Karpas-422 (cell line): ENCODE results near the gene ITGB7. TPM values are rescaled to one million over a fixed set of nuclear protein-coding genes. Genes with fewer than 3 reads are reported as not detected.

Experiments
- DNase-seq: peaks from one replicate; pipeline ENCODE4 v3.0.0-alpha.2; 2015
- H2AFZ ChIP-seq: fragments of 200-600 bp; sonication (generic); 2 replicates; pipeline ENCODE4 v1.6.1; 2014; ENCODE audit warnings: antibody characterized with exemption, low read length, mixed read lengths
- H3K27ac ChIP-seq: fragments of 200-600 bp; sonication (generic); 2 replicates; pipeline ENCODE4 v1.5.1; 2014; ENCODE audit warnings: mild to moderate bottlenecking, low read length, moderate library complexity
- H3K27me3 ChIP-seq: fragments of 200-600 bp; sonication (generic); 2 replicates; pipeline ENCODE4 v1.6.1; 2014; ENCODE audit warnings: low read length, mixed read lengths
- H3K36me3 ChIP-seq: fragments of 200-600 bp; sonication (generic); 2 replicates; pipeline ENCODE4 v1.6.1; 2014; ENCODE audit warnings: low read length, mixed read lengths; ENCODE audit not compliant: insufficient read depth
- H3K4me1 ChIP-seq: fragments of 200-600 bp; sonication (generic); 2 replicates; pipeline ENCODE4 v1.6.1; 2014; ENCODE audit warnings: mild to moderate bottlenecking, low read length, mixed read lengths
- H3K4me2 ChIP-seq: fragments of 200-600 bp; sonication (generic); 2 replicates; pipeline ENCODE4 v1.6.1; 2014; ENCODE audit warnings: low read length, low read depth, mild to moderate bottlenecking; ENCODE audit not compliant: poor library complexity, severe bottlenecking
- H3K4me3 ChIP-seq: fragments of 200-600 bp; sonication (generic); 2 replicates; pipeline ENCODE4 v1.5.1; 2014; ENCODE audit warnings: mild to moderate bottlenecking, antibody characterized with exemption, low read length, mixed read lengths
- H3K79me2 ChIP-seq: fragments of 200-600 bp; sonication (generic); 2 replicates; pipeline ENCODE4 v1.6.1; 2014; ENCODE audit warnings: mild to moderate bottlenecking, low read length, mixed read lengths
- H3K9ac ChIP-seq: fragments of 200-600 bp; sonication (generic); 2 replicates; pipeline ENCODE4 v1.6.0; 2014; ENCODE audit warnings: low read length
- H3K9me2 ChIP-seq: fragments of 200-600 bp; sonication (generic), shearing (Covaris generic); replicated peaks from 2 replicates; pipeline ENCODE4 v1.6.0; 2014; ENCODE audit warnings: mild to moderate bottlenecking, low read length, moderate library complexity; ENCODE audit not compliant: insufficient read depth
- H3K9me3 ChIP-seq: fragments of 300-700, 200-600 bp; sonication (generic); 2 replicates; pipeline ENCODE4 v1.6.1; 2014; ENCODE audit warnings: low read length, mixed read lengths
- H4K20me1 ChIP-seq: fragments of 200-600 bp; sonication (generic); 2 replicates; pipeline ENCODE4 v1.6.1; 2014; ENCODE audit warnings: mild to moderate bottlenecking, antibody characterized with exemption, low read length, low read depth; ENCODE audit not compliant: insufficient read depth
- total RNA-seq: library from RNA; depleted of rRNA; stranded (reverse); fragments of >200 nt; shearing (Covaris generic); gene quantifications from 2 replicates; pipeline ENCODE4 v1.2.3, GENCODE V29; 2014; ENCODE audit warnings: low replicate concordance

Gene ITGB7
- total RNA-seq, 1 experiment from 2014 or later, result 124 TPM

DNA sequence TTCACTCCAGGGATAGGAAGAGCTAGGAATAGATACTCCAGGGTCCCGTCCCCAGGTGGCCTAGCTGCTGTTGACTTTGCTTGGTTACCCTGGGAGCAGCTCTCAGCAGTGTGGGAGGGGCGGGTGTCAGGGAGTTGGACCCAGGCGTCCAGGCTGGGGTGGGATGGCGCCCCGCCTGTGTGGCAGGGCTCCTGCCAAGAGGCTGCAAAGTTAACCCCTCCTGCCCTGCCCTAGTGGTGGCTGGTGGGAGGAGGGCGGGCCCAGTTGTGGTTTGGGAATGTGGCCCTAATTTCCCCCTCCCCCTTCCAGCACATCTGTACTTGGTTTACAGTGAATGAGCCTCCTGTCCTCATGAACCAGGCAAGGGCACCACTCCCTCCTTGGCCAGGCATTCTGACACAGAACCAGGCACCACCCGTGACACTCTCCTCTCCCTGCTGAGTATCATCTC, 26.6 kb upstream of the ITGB7 start:
- Histone ChIP-seq H2AFZ (no peak overlapping the region), H3K36me3 (no peaks in the 10 kb centered on the region), H4K20me1 (no peaks in the 10 kb centered on the region), H3K9me3 (no peaks in the 10 kb centered on the region), H3K27me3 (no peaks in the 10 kb centered on the region), H3K27ac (no peak overlapping the region), H3K9me2 (no peaks in the 10 kb centered on the region), H3K9ac (no peak overlapping the region), H3K79me2 (no peaks in the 10 kb centered on the region), H3K4me3 (no peak overlapping the region), H3K4me1 (peaks cover 18% of the 10 kb centered on the region), H3K4me2 (no peak overlapping the region)
- no peak for DNase-seq

DNA sequence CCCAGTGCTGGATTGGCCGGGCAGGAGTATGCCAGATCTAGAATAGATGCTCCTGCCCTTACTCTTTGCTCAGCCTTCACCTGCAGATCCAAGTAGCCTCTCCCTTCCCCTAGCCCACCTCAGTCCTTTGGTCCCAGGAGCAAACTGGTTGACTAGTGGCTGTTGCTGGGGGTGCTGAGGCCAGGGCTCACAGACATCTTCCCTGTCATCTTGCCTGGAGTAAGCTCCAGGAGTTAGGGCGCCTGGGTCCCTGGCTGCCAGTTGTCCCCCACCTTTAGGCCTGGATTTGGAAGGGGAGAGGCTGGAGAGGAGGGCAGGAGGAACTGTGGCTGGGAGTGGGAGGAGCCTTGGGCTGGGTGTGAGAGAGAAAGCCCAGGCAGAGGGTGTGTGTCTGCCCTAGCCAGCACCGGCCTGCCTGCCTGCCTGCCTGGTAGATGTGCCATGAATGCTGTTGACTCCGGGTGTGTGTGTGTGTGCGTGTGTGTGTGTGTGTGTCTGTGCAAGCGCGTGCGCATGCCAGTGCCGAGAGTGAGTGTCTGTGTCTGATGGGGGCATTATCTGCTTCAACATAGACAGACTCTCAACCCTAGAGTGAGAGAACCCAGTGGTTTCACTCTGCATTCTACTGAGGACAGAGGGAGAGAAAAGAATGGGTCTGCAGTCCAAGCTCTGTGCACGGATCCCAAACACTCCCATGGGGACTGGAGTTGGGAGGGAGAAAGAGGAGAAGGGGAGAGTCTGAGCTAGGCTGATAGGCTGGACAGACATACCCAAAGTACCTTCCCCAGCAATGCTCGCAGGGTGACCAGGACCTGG, 25.8 kb upstream of the ITGB7 start:
- Histone ChIP-seq H3K9me2 (no peaks in the 10 kb centered on the region), H4K20me1 (no peaks in the 10 kb centered on the region), H2AFZ (peak overlapping the region; percentile 25; the same call in 1 of the 2 replicates), H3K4me1 (peaks cover 18% of the 10 kb centered on the region), H3K79me2 (no peaks in the 10 kb centered on the region), H3K36me3 (no peaks in the 10 kb centered on the region), H3K9me3 (no peaks in the 10 kb centered on the region), H3K9ac (peak overlapping the region; percentile 48), H3K4me2 (peak overlapping the region; percentile 59), H3K4me3 (peak overlapping the region; percentile 56), H3K27me3 (no peaks in the 10 kb centered on the region), H3K27ac (no peak overlapping the region)
- DNase-seq, result peak; percentile 56

DNA sequence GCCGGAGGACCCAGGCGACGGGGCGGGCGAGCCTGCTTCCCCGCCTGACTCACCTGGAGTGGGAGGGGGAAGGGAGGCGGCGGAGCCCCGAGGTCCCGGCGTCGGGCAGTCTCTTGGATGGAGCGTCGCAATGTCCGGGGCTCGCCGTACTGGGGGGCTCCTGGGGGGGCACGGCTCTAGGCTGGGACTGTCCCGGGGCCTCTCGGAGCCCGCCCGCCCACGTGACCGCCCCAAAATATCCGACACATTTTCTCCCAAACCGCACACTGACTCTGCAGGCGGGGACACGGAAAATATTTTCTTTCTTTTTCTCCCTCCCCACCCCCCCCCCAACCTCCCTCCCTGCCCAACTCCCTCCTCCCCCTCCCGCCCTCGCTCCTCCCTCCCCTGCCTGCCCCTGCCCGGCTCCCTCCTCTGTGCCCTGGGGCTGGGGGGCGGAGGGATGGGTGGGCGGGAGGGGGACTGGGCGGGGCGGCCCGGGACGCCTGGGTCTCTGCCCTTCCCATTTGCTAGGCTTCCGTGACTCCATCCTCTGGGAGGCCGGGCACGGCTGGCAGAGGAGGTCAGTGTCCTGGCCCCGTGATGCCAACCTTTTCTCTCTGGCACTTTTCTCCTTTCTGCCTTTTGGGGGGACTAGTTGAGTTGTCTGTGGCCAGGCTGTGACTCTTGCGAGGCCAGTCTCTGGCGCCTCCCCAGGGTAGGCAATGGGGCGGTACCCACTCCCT, 25.0 kb upstream of the ITGB7 start, which contains the start of gene RARG:
Gene RARG (minus strand): TSS at position 289 of the 725 bp plus-strand sequence. CDS start 4,664 bp downstream, outside the sequence.
- Histone ChIP-seq H3K27ac (no peak within 1 kb of the TSS), H2AFZ (peak within 1 kb of the TSS; percentile 25; the same call in 1 of the 2 replicates), H4K20me1 (no peaks in the 10 kb centered on the region), H3K4me3 (peak within 1 kb of the TSS; percentile 62), H3K9ac (peak within 1 kb of the TSS; percentile 48), H3K9me3 (no peaks in the 10 kb centered on the region), H3K36me3 (no peaks in the 10 kb centered on the region), H3K27me3 (no peaks in the 10 kb centered on the region), H3K79me2 (no peaks in the 10 kb centered on the region), H3K9me2 (no peaks in the 10 kb centered on the region), H3K4me2 (peak within 1 kb of the TSS; percentile 59), H3K4me1 (peaks cover 18% of the 10 kb centered on the region)
- peak; percentile 59 for DNase-seq

DNA sequence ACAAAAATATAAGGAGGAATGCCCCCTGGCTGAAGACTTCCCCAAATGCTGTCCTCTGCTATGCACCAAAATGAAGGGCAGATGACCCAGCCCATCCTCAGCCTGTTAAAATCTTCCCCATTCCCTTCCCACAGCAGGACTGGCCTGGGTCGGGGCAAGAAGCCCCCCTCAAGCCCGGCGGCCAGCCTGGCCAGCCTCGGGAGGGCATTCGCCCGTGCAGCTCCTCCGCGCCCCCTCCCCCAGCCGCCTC, 24.5 kb upstream of the ITGB7 start:
- Histone ChIP-seq H3K4me3 (peak overlapping the region; percentile 62), H3K27ac (no peak overlapping the region), H2AFZ (no peak overlapping the region)

DNA sequence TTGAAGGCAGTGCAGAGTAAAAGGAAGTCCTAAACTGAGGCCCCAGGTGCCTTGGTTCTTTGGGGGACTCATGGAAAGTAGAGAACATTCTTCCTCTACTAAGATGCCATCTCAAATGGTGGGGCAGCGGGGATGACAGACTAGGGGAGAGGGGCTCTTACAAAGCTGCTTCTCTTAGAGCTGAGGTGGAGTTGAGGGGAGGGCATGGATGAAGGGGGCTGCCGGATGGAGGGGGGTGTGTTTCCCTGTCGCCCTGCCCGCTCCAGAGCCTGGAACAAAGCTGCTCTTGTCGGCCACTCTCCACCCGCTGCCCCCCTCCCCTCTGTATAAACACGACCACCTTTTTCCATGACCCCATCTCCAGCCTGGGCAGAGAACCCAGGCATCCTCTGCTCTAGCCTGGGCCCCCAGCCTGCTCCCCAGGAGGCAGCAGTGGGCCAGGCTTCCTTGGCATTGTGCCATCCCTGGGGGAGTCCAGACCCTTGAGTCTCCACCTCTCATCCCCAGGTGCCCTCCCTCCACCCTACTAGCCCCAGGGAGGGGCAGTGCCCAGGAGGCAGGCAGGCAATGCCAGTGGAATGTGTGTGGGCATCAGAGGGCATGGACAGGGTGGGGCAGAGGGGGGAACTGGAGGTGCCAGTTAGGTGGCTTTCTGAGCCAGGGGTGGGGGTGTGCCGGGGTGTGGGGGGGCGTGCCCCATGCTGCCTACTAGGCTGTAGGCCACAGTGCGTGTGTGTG, 23.2 kb upstream of the ITGB7 start:
- no peak overlapping the region for H3K4me3 ChIP-seq
- no peaks in the 10 kb centered on the region for H3K79me2 ChIP-seq
- H3K9me2 ChIP-seq, result no peaks in the 10 kb centered on the region
- H3K9me3 ChIP-seq, result no peaks in the 10 kb centered on the region
- H3K9ac ChIP-seq, result no peak overlapping the region
- H3K4me2 ChIP-seq, result no peak overlapping the region
- H2AFZ ChIP-seq, result no peak overlapping the region
- H3K4me1 ChIP-seq, result peaks cover 18% of the 10 kb centered on the region
- no peak for DNase-seq
- no peaks in the 10 kb centered on the region for H4K20me1 ChIP-seq
- no peaks in the 10 kb centered on the region for H3K36me3 ChIP-seq
- no peak overlapping the region for H3K27ac ChIP-seq
- no peaks in the 10 kb centered on the region for H3K27me3 ChIP-seq

More for the DNA sequence above, 24.5 kb upstream of the ITGB7 start:
- peak overlapping the region; percentile 45 for H3K4me2 ChIP-seq
- H3K27me3 ChIP-seq, result no peaks in the 10 kb centered on the region
- H3K36me3 ChIP-seq, result no peaks in the 10 kb centered on the region
- no peak for DNase-seq
- H3K4me1 ChIP-seq, result peaks cover 18% of the 10 kb centered on the region
- no peaks in the 10 kb centered on the region for H3K79me2 ChIP-seq
- H3K9ac ChIP-seq, result peak overlapping the region; percentile 43
- H4K20me1 ChIP-seq, result no peaks in the 10 kb centered on the region
- no peaks in the 10 kb centered on the region for H3K9me3 ChIP-seq
- no peaks in the 10 kb centered on the region for H3K9me2 ChIP-seq

DNA sequence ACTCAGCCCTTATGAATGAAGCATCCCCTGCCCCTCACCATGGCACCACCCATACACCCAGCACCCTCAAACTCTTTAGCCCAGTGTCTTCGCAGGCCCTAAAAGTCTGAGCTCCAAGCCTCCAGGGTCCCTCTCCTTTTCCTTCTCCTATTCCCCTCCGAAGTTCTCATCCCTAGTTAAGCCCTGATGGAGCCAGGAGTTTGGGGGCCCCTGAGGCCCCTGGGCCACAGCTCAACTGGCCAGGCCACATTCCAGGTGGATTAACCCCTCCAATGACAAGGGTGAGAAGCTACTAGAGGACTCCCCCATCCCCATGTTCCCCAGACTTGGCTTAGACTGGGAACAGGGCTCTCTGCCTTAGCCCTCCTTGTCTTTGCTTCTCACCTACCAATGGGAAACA, 22.4 kb upstream of the ITGB7 start:
- no peaks in the 10 kb centered on the region for H3K9me3 ChIP-seq
- DNase-seq, result no peak
- no peaks in the 10 kb centered on the region for H3K9me2 ChIP-seq
- no peak overlapping the region for H3K4me3 ChIP-seq
- no peak overlapping the region for H3K9ac ChIP-seq
- H3K27me3 ChIP-seq, result no peaks in the 10 kb centered on the region
- peaks cover 18% of the 10 kb centered on the region for H3K4me1 ChIP-seq
- no peak overlapping the region for H2AFZ ChIP-seq
- H3K4me2 ChIP-seq, result no peak overlapping the region
- H3K36me3 ChIP-seq, result no peaks in the 10 kb centered on the region
- no peaks in the 10 kb centered on the region for H3K79me2 ChIP-seq
- no peaks in the 10 kb centered on the region for H4K20me1 ChIP-seq
- H3K27ac ChIP-seq, result no peak overlapping the region

DNA sequence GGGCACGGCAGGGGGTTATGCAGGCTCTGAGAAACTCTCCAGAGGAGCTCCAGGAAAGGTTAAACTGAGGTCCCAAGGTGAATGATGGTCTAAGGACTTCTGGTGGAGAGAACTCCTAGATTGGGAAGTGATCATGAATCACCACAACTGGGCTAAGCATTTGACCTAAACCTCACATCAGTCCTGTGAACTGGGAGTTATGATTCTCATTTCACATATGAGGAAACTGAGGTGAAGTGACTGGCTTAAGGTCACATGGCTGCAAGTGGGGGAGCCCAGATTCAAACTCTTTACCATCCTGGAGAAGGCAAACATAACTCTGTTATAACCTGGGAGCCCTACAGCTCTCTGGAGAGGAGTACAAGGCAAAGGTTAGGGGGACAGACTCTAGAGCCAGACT, 20.8 kb upstream of the ITGB7 start:
- Histone ChIP-seq H3K4me3 (no peak overlapping the region), H3K9me2 (no peaks in the 10 kb centered on the region), H3K27ac (no peak overlapping the region), H3K9ac (no peak overlapping the region), H3K27me3 (no peaks in the 10 kb centered on the region), H4K20me1 (no peaks in the 10 kb centered on the region), H3K4me1 (peaks cover 12% of the 10 kb centered on the region), H3K4me2 (no peak overlapping the region), H3K36me3 (no peaks in the 10 kb centered on the region), H2AFZ (no peak overlapping the region), H3K9me3 (no peaks in the 10 kb centered on the region), H3K79me2 (no peaks in the 10 kb centered on the region)
- no peak for DNase-seq

DNA sequence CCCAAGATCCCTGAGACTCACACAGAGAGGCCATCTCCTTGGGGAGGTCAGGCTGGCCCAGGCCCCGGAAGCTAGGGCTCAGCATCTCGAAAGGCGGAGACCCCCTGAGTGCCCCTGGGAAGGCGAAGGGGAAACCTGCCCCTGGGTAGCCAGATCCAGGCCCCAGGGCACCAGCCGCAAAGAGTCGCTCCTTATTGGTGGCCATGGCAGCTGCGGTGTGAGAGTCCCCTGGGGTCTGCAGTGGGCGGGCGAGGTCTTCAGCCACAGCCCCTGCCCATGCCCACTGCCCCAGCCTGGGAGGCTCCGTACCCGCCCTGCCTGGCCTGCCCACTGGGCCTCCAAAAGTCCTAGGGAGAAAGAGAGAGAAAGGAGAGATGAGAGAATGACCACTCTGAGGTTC, 20.3 kb upstream of the ITGB7 start:
- Histone ChIP-seq H3K4me1 (peaks cover 9% of the 10 kb centered on the region), H3K27ac (no peak overlapping the region), H3K9ac (no peak overlapping the region), H3K79me2 (no peaks in the 10 kb centered on the region), H3K9me2 (no peaks in the 10 kb centered on the region), H3K9me3 (no peaks in the 10 kb centered on the region), H3K27me3 (no peaks in the 10 kb centered on the region), H2AFZ (no peak overlapping the region), H4K20me1 (no peaks in the 10 kb centered on the region), H3K36me3 (no peaks in the 10 kb centered on the region), H3K4me3 (no peak overlapping the region), H3K4me2 (no peak overlapping the region)
- no peak for DNase-seq
